AML-193 (cell line): ENCODE results near the gene SPATS2L.
A peak's percentile ranks its signal among the peaks of the same experiment; 100 is the strongest.

Experiments
- DNase-seq, 2 experiments: peaks; one replicate each; lab custom pipeline; 2025; lab: John Stamatoyannopoulos, UW

Gene SPATS2L

GRCh38 chr2:200467806-200468681 lies 161.6 kb downstream of the SPATS2L start:
- no peak for DNase-seq

- DNase-seq: no peak
Measured at GRCh38 chr2:200469708-200470211, 163.3 kb downstream of the SPATS2L start.

- no peak for DNase-seq
Measured at GRCh38 chr2:200470230-200470629, 163.7 kb downstream of the SPATS2L start.

- DNase-seq: peak; percentile 7 to 18
Measured at GRCh38 chr2:200471324-200471848, 164.9 kb downstream of the SPATS2L start.

- DNase-seq: no peak
Measured at GRCh38 chr2:200471928-200472645, 165.6 kb downstream of the SPATS2L start.

GRCh38 chr2:200472853-200473464 lies 166.5 kb downstream of the SPATS2L start:
- DNase-seq: no peak

GRCh38 chr2:200475795-200476194 lies 169.3 kb downstream of the SPATS2L start:
- no peak for DNase-seq

GRCh38 chr2:200476836-200477235 lies 170.3 kb downstream of the SPATS2L start:
- no peak for DNase-seq

GRCh38 chr2:200477667-200478131 lies 171.2 kb downstream of the SPATS2L start:
- no peak for DNase-seq

GRCh38 chr2:200479692-200480265 lies 173.3 kb downstream of the SPATS2L start:
- DNase-seq: no peak

GRCh38 chr2:200482194-200482593 lies 175.7 kb downstream of the SPATS2L start:
- no peak for DNase-seq

- peak; percentile 52 to 53 for DNase-seq
Measured at GRCh38 chr2:200483729-200484198, 177.3 kb downstream of the SPATS2L start.

- DNase-seq: no peak
Measured at GRCh38 chr2:200484934-200485333, 178.4 kb downstream of the SPATS2L start.

- no peak for DNase-seq
Measured at GRCh38 chr2:200486529-200486928, 180.0 kb downstream of the SPATS2L start.

- no peak for DNase-seq
Measured at GRCh38 chr2:200488169-200488568, 181.7 kb downstream of the SPATS2L start.

- DNase-seq: no peak
Measured at GRCh38 chr2:200490001-200490400, 183.5 kb downstream of the SPATS2L start.

- no peak for DNase-seq
Measured at GRCh38 chr2:200492656-200493055, 186.2 kb downstream of the SPATS2L start.

- no peak for DNase-seq
Measured at GRCh38 chr2:200494048-200494447, 187.6 kb downstream of the SPATS2L start.

GRCh38 chr2:200496696-200497095 lies 190.2 kb downstream of the SPATS2L start:
- DNase-seq: no peak

GRCh38 chr2:200498402-200499162 lies 192.1 kb downstream of the SPATS2L start:
- DNase-seq: no peak

- DNase-seq: no peak
Measured at GRCh38 chr2:200502196-200502595, 195.7 kb downstream of the SPATS2L start.
